Measurements from ENCODE around the gene GLI3. TPM values are rescaled to one million over a fixed set of nuclear protein-coding genes. Genes with fewer than 3 reads are reported as not detected.
A peak's percentile ranks its signal among the peaks of the same experiment; 100 is the strongest.

GLI3 gene
- total RNA-seq, 1 experiment from 2014 or later, result 45.0 TPM

DNA sequence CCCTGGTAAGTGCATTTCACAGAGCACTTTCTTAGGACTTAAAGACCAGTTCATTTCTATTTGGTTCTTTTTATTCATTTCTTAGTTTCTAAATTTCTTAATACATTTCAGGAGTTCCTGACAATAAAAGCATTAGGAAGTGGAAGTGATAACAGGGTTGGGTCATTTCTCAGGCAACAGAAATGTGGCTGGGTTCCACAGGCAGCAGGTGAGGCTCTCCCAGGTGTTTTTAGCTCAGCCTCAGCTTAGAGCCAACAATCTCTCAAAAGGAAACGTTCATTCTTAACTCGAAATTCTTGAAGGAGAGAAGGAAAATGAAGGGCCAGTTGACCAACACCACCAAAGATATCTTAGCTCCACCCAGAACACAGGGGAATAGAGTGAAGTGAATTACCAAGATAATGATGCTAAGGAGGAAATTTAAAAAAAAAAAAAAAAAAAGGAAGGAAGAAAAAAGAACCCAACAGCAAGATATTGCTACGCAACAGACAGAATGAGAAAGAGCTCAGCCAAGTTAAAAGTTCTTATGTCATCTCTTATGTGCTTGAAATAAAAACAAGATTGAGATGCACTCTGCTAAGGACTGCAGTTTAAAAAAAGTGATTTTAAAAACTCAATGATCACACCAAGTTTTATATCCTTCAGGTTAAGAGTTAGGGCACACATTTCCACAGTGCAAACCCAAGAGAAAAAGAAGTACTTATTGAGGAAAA lies 230.1 kb downstream of the GLI3 start:
- Mint-ChIP-seq H3K9me3 (no peaks in the 10 kb centered on the region), H3K4me1 (peaks cover 10 to 12% of the 10 kb centered on the region in 2 experiments), H3K27ac (peak overlapping the region in 2 of 3 experiments; percentile 46 to 59; a peak in 3 of 7 replicates), H3K36me3 (ENCODE audit: insufficient read depth in 1 of 3, low read depth in 3 of 3) (peaks cover 9 to 13% (median 10%) of the 10 kb centered on the region in 3 experiments; a peak in 5 of 7 replicates), H3K27me3 (ENCODE audit: low read depth) (no peaks in the 10 kb centered on the region), H3K4me3 (no peak overlapping the region)
- H2BK12ac ChIP-seq (ENCODE audit: insufficient read length, low read depth, low read length), result no peak overlapping the region
- no peak overlapping the region for H2BK5ac ChIP-seq (ENCODE audit: insufficient read length, low read length)
- H2BK20ac ChIP-seq (ENCODE audit: low read depth, low read length, poor library complexity, severe bottlenecking), result no peak overlapping the region
- H3K27me3 ChIP-seq (ENCODE audit: insufficient read depth, low read length), result no peaks in the 10 kb centered on the region
- H3K79me2 ChIP-seq (ENCODE audit: insufficient read depth, low read length), result no peaks in the 10 kb centered on the region
- no peaks in the 10 kb centered on the region for H4K20me1 ChIP-seq (ENCODE audit: control insufficient read depth, insufficient read depth, insufficient read length)
- H3K23ac ChIP-seq (ENCODE audit: insufficient read length, low read depth, low read length), result no peak overlapping the region
- no peak overlapping the region for H4K91ac ChIP-seq (ENCODE audit: insufficient read length, low read depth, low read length)
- no peak overlapping the region for H2AK5ac ChIP-seq (ENCODE audit: insufficient read length, low read length)
- no peak overlapping the region for H4K8ac ChIP-seq (replicated peaks; ENCODE audit: insufficient read length, low read depth, low read length)
- no peak overlapping the region for H2AFZ ChIP-seq (ENCODE audit: low read length)
- H3K4me2 ChIP-seq (ENCODE audit: insufficient read depth, insufficient read length, low read length), result no peak overlapping the region
- H3K27ac ChIP-seq (ENCODE audit: insufficient read length, low read depth, low read length), result no peak overlapping the region
- no peak overlapping the region for H3K14ac ChIP-seq (ENCODE audit: insufficient read depth, low read length)
- no peak overlapping the region for H2BK15ac ChIP-seq (ENCODE audit: low read depth, low read length)
- no peak overlapping the region for H4K5ac ChIP-seq (ENCODE audit: insufficient read length, low read depth, low read length)
- no peak overlapping the region for H3K4ac ChIP-seq (ENCODE audit: low read depth, low read length)
- H3T11ph ChIP-seq (ENCODE audit: low read length), result no peak overlapping the region
- no peak overlapping the region for H3K18ac ChIP-seq (ENCODE audit: insufficient read length, low read depth, low read length)
- no peak overlapping the region for H2BK120ac ChIP-seq (ENCODE audit: low read depth, low read length, poor library complexity, severe bottlenecking)
- no peaks in the 10 kb centered on the region for H3K9me3 ChIP-seq (ENCODE audit: control insufficient read depth, low read depth, low read length)
- no peak for TF ChIP-seq CTCF (conservative IDR thresholded peaks at IDR 0.05)
- H3K79me1 ChIP-seq (ENCODE audit: insufficient read depth, low read depth, low read length, poor library complexity, severe bottlenecking), result no peaks in the 10 kb centered on the region
- H3K9ac ChIP-seq (ENCODE audit: extremely low read depth, insufficient read length, low read length), result no peak overlapping the region
- no peaks in the 10 kb centered on the region for H3K23me2 ChIP-seq (ENCODE audit: insufficient read length, low read depth, low read length, poor library complexity, severe bottlenecking)
- no peak for DNase-seq
- no peaks in the 10 kb centered on the region for H3K4me1 ChIP-seq (ENCODE audit: insufficient read depth, low read length)
- WGBS (ENCODE audit: extremely low coverage, insufficient read length, low lambda C conversion rate), result no CpG with 5 or more reads among the region's 3 CpGs
- no peak overlapping the region for H3K56ac ChIP-seq (ENCODE audit: insufficient read length, low read depth, low read length)
